Measurements from ENCODE around the gene MEPCE. TPM values are rescaled to one million over a fixed set of nuclear protein-coding genes. Genes with fewer than 3 reads are reported as not detected.

The MEPCE gene
- total and polyA plus RNA-seq, 8 donors, result 11.1 to 20.7 (median 16.2) TPM

GRCh38 chr7:100476903-100477870, 47.6 kb downstream of the MEPCE start:
- Histone ChIP-seq H3K4me1 (peaks cover 0 to 17% (median 13%) of the 10 kb centered on the region in 3 donors), H3K27me3 (no peaks in the 10 kb centered on the region), H3K9me3 (no peaks in the 10 kb centered on the region), H3K4me3 (peak overlapping the region; percentile 14 to 95 (median 62)), H3K27ac (peak overlapping the region in 1 of 4 donors; percentile 59), H3K36me3 (peaks cover 0 to 12% (median 0%) of the 10 kb centered on the region in 3 donors)
- WGBS, 2 donors, result 17 to 19% methylated on average over 26 to 30 of the region's 30 CpGs
- FAIRE-seq (no peak), ATAC-seq (peak in 1 of 4 donors; percentile 2), DNase-seq (peak in 2 of 6 donors; percentile 49 to 80)
- TF ChIP-seq, protein P1, sequence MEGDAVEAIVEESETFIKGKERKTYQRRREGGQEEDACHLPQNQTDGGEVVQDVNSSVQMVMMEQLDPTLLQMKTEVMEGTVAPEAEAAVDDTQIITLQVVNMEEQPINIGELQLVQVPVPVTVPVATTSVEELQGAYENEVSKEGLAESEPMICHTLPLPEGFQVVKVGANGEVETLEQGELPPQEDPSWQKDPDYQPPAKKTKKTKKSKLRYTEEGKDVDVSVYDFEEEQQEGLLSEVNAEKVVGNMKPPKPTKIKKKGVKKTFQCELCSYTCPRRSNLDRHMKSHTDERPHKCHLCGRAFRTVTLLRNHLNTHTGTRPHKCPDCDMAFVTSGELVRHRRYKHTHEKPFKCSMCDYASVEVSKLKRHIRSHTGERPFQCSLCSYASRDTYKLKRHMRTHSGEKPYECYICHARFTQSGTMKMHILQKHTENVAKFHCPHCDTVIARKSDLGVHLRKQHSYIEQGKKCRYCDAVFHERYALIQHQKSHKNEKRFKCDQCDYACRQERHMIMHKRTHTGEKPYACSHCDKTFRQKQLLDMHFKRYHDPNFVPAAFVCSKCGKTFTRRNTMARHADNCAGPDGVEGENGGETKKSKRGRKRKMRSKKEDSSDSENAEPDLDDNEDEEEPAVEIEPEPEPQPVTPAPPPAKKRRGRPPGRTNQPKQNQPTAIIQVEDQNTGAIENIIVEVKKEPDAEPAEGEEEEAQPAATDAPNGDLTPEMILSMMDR (IDR thresholded peaks at IDR 0.05), result no peak
- intact Hi-C loops (cut with DNase I), result no loop called here

DNA sequence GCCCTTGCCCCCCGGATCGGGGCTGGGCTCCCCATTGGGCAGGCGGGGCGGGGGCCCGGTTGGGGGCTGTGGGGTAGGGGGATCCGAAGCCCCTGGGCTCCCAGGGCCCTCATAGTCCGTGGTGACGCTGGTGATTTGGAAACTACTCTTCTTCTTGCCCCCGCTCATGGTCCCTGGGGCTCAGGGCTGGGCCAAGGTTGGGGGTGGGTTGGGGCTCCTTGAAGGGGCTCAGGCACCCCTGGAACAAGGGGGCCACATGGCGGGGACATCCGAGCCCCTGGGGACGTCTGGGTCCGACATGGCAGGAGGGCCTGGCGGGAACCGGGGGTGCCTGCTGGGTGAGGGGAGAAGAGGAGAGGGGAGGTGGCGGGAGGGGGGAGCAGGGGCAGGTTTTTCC, 48.2 kb downstream of the MEPCE start:
- FAIRE-seq (no peak), DNase-seq (peak in 1 of 6 donors; percentile 51), ATAC-seq (no peak)
- Histone ChIP-seq H3K27me3 (no peaks in the 10 kb centered on the region), H3K4me1 (peaks cover 0 to 21% (median 13%) of the 10 kb centered on the region in 3 donors), H3K27ac (peak overlapping the region in 1 of 4 donors; percentile 59), H3K4me3 (peak overlapping the region; percentile 14 to 95 (median 62)), H3K36me3 (peaks cover 0 to 12% (median 0%) of the 10 kb centered on the region in 3 donors), H3K9me3 (no peaks in the 10 kb centered on the region)
- WGBS, 2 donors, result 2% methylated on average over 12 to 16 of the region's 16 CpGs
- TF ChIP-seq, protein P1 (IDR thresholded peaks at IDR 0.05), result no peak
- intact Hi-C loops (cut with DNase I), result no loop called here

DNA sequence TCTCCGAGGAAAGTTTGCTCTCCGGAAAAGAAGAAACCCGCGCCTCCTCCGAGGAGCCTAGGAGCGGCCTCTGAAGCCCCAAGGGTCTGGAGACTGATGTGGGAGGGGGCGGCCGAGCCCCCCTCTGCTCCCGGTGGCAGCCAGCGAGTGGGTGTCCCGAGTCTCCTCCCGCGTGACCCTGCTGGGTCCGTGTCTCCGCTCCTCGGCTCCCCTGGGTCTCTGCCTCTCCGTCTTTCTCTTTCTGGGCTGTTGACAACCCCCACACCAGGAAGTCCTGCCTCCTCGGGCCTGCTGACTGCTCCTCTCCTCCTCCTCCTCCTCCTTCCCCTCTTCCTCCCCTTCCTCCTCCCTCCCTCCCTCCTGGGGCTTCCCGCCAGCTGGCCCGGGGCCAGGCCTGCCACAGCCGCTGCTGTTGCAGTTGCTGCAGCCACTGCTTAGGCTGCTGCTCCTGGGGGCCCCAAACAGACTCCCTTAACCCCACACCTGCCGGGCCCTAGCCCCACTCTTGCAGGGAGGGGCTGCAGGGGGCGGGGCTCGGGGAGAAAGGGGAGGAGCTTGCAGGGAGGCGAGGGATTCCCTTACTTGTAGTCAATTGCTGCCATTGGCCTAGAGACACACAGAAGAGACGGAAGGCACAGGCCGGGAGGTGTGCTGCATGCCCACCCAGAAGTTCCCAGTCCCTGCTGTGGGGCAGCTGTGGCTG, 49.5 kb downstream of the MEPCE start, which contains the start of gene TSC22D4:
TSC22D4 (minus strand) TSS at position 257 of the 703 bp plus-strand sequence. CDS start 1,176 bp downstream, outside the sequence.
- no peaks in the 10 kb centered on the region for H3K9me3 ChIP-seq
- ATAC-seq (peak; percentile 87 to 94 (median 90)), FAIRE-seq (no peak), DNase-seq (peak; percentile 93 to 99 (median 98))
- H3K27me3 ChIP-seq, result no peaks in the 10 kb centered on the region
- peak within 1 kb of the TSS; percentile 82 to 98 (median 93) for H3K4me3 ChIP-seq
- TF ChIP-seq, protein P1 (IDR thresholded peaks at IDR 0.05), result no peak
- peaks cover 0 to 21% (median 13%) of the 10 kb centered on the region in 3 donors for H3K4me1 ChIP-seq
- 1% methylated on average over 22 to 27 of the region's 27 CpGs for WGBS, 2 donors
- H3K36me3 ChIP-seq, result peaks cover 0 to 4% (median 0%) of the 10 kb centered on the region in 3 donors
- H3K27ac ChIP-seq, result peak within 1 kb of the TSS; percentile 57 to 95 (median 83)
- intact Hi-C loops (cut with DNase I), result no loop called here

- no peak overlapping the region for H3K27ac ChIP-seq
- no peaks in the 10 kb centered on the region for H3K9me3 ChIP-seq
- no peaks in the 10 kb centered on the region for H3K36me3 ChIP-seq
- peaks cover 0 to 18% (median 10%) of the 10 kb centered on the region in 3 donors for H3K4me1 ChIP-seq
- no peak for DNase-seq
- intact Hi-C loops (cut with DNase I), result loop anchor here in 1 of 3 donors (10.0 kb wide), 1 partner anchor 53 kb away; the partner anchor contains the start of gene AGFG2
- no peak for ATAC-seq
- WGBS, 2 donors, result 86% methylated on average over 1 of the region's 1 CpG
- no peaks in the 10 kb centered on the region for H3K27me3 ChIP-seq
- no peak for FAIRE-seq
- H3K4me3 ChIP-seq, result no peak overlapping the region
- TF ChIP-seq, protein P1 (IDR thresholded peaks at IDR 0.05), result no peak
Measured at GRCh38 chr7:100481466-100481865, 51.8 kb downstream of the MEPCE start.

Data from pancreas (tissue), 10 donors.